K562 (cell line): ENCODE measurements around the gene PRPF6. TPM values are rescaled to one million over a fixed set of nuclear protein-coding genes. Genes with fewer than 3 reads are reported as not detected.

Experiments used
- ARID1B ChIP-seq: fragments of 450-650 bp; IDR thresholded peaks from 2 replicates; pipeline ENCODE4 v1.6.1; 2016; ENCODE audit warnings: antibody characterized with exemption, mild to moderate bottlenecking, inconsistent platforms
- CAMTA2 ChIP-seq: fragments of 250-450 bp; sonication (Bioruptor Pico); conservative IDR thresholded peaks from 2 replicates; pipeline ENCODE4 v1.5.1; 2022
- CC2D1A ChIP-seq: fragments of 450-650 bp; IDR thresholded peaks from 2 replicates; pipeline ENCODE4 v1.6.1; 2017; ENCODE audit warnings: mild to moderate bottlenecking
- DACH1 ChIP-seq: fragments of 450-650 bp; IDR thresholded peaks from 2 replicates; pipeline ENCODE4 v1.6.1; 2018; ENCODE audit not compliant: partially characterized antibody
- DPF2 ChIP-seq: fragments of 450-650 bp; IDR thresholded peaks from 2 replicates; pipeline ENCODE4 v1.6.1; 2016
- E4F1 ChIP-seq: fragments of 250-450 bp; sonication (Bioruptor Pico); IDR thresholded peaks from 2 replicates; pipeline ENCODE4 v1.5.0; 2021; ENCODE audit warnings: mild to moderate bottlenecking, borderline replicate concordance
- GABPB2 ChIP-seq: fragments of 250-450 bp; sonication (Bioruptor Pico); conservative IDR thresholded peaks from 2 replicates; pipeline ENCODE4 v1.5.1; 2021; ENCODE audit warnings: mild to moderate bottlenecking
- HDAC6 ChIP-seq: IDR thresholded peaks from 2 replicates; pipeline ENCODE4 v1.6.1; 2012; ENCODE audit warnings: low read depth, mild to moderate bottlenecking, control low read depth, inconsistent platforms, low read length, moderate library complexity
- KDM1A ChIP-seq, 2 experiments: fragments of 450-650 bp; IDR thresholded peaks; 2 replicates each; pipeline ENCODE4 v1.6.1; 2016; ENCODE audit warnings: mild to moderate bottlenecking in 2 of 2
- MAFF ChIP-seq: IDR thresholded peaks from 2 replicates; pipeline ENCODE4 v1.6.1; 2012; ENCODE audit warnings: low read length, improper control_type of control experiment
- MAFG ChIP-seq: fragments of 450-650 bp; conservative IDR thresholded peaks from 2 replicates; pipeline ENCODE4 v1.6.1; 2016; ENCODE audit warnings: missing genetic modification characterization, missing compliant biosample characterization
- PKNOX1 ChIP-seq: fragments of 450-650 bp; IDR thresholded peaks from 2 replicates; pipeline ENCODE4 v1.6.1; 2016
- RFX7 ChIP-seq: fragments of 250-450 bp; sonication (Bioruptor Pico); IDR thresholded peaks from 2 replicates; pipeline ENCODE4 v1.5.1; 2021; ENCODE audit warnings: mild to moderate bottlenecking
- SIN3A ChIP-seq, 2 experiments: fragments of 150-350 bp in 1 of 2; IDR thresholded peaks; 2 replicates each; pipeline ENCODE4 v1.6.1; 2011 to 2016; ENCODE audit warnings: borderline replicate concordance in 2 of 2, low read depth in 2 of 2, low read length in 2 of 2, mild to moderate bottlenecking in 2 of 2, moderate library complexity in 2 of 2; ENCODE audit not compliant: control insufficient read depth in 1 of 2
- VEZF1 ChIP-seq: fragments of 200-800 bp; sonication (Bioruptor generic); IDR thresholded peaks from 2 replicates; pipeline ENCODE4 v1.6.1; 2017; ENCODE audit warnings: missing genetic modification characterization, missing compliant biosample characterization
- ZBTB17 ChIP-seq: fragments of 450-650 bp; formaldehyde crosslinking; IDR thresholded peaks from 2 replicates; pipeline ENCODE4 v1.4.0; 2020; ENCODE audit warnings: mild to moderate bottlenecking
- ZNF263 ChIP-seq: sonication (generic); formaldehyde crosslinking; IDR thresholded peaks from 2 replicates; pipeline ENCODE4 v1.8.0; 2022; ENCODE audit warnings: mild to moderate bottlenecking, missing genetic modification reagents, borderline replicate concordance
- ZNF592 ChIP-seq: fragments of 450-650 bp; IDR thresholded peaks from 2 replicates; pipeline ENCODE4 v1.6.1; 2017; ENCODE audit warnings: antibody characterized with exemption, mild to moderate bottlenecking
- ZNF644 ChIP-seq: fragments of 200-800 bp; sonication (Bioruptor generic); IDR thresholded peaks from 2 replicates; pipeline ENCODE4 v1.6.1; 2016; ENCODE audit warnings: low read depth, missing genetic modification characterization, missing compliant biosample characterization
- polyA plus RNA-seq, 8 experiments: library from polyadenylated mRNA; depleted of rRNA in 4 of 8; stranded (reverse) in 5 of 8; unstranded in 3 of 8; fragments of >200 nt; fragmentation: Nextera tagmentation in 2 of 8; fragmentation: Illumina TruSeq in 1 of 8; extraction: Ambion mirVana in 2 of 8; extraction: Trizol in 1 of 8; gene quantifications; 2 replicates each; pipeline versions ENCODE4 v1.2.1 to v1.2.3, GENCODE V29; 2011 to 2014; ENCODE audit warnings: inconsistent platforms in 1 of 8, missing spikeins in 1 of 8
- total RNA-seq, 7 experiments: library from RNA; depleted of rRNA in 6 of 7; stranded (reverse); fragments of >200 nt in 6 of 7; fragmentation: Illumina TruSeq in 2 of 7; extraction: Trizol in 2 of 7; gene quantifications; 2 replicates each; pipeline versions ENCODE4 v1.2.1 to v1.2.3, GENCODE V29; 2011 to 2021; ENCODE audit warnings: low replicate concordance in 1 of 7

The PRPF6 gene
- total and polyA plus RNA-seq, 9 of the 15 experiments (the other 6 are each of a cell fraction or from before 2014, with no cell fraction given) = 4.2 to 83.2 (median 59.9) TPM

GRCh38 chr20:64036346-64037198 is 55.6 kb downstream of the PRPF6 start (continued):
- TF ChIP-seq MAFG (peak; percentile 74), E4F1 (CRISPR knock-in tag) (no peak), ZNF263 (CRISPR knock-in tag) (no peak), DPF2 (0 out of 2 replicates have a peak, but pooled peaks have one; percentile 45), KDM1A (IDR thresholded peaks at IDR 0.05) (no peak), GABPB2 (no peak), DACH1 (no peak), ZBTB17 (CRISPR knock-in tag) (peak; percentile 42; the same call in 1 of the 2 replicates), SIN3A (IDR thresholded peaks at IDR 0.05; ENCODE audit: borderline replicate concordance in 2 of 2, control insufficient read depth in 1 of 2, low read depth in 2 of 2, low read length in 2 of 2) (no peak), MAFF (peak; percentile 29; the same call in 1 of the 2 replicates), VEZF1 (CRISPR knock-in tag) (peak; percentile 32), ZNF644 (tag) (no peak), ARID1B (peak; percentile 34; the same call in 1 of the 2 replicates), CC2D1A (no peak), ZNF592 (peak; percentile 78), RFX7 (CRISPR knock-in tag) (no peak), HDAC6 (no peak), CAMTA2 (no peak), PKNOX1 (no peak)
